Stimulated activated CD4-positive, alpha-beta T cell treated with anti-CD3 and anti-CD28 coated beads, TNF-alpha, amount 100 ng/mL, for 1 hour (primary cell): ENCODE measurements around the gene MAN2C1.
"Not testable (repeated sequence)": the region's sequence is repeated elsewhere in the genome, so short reads cannot be mapped to it uniquely, and the experiment has no call there.

Source experiments
- DNase-seq, 3 donors: peaks; one replicate each; pipeline ENCODE4 v3.0.0-alpha.2; 2020; ENCODE audit warnings: low read depth in 3 of 3, low spot score in 1 of 3

The MAN2C1 gene

DNA sequence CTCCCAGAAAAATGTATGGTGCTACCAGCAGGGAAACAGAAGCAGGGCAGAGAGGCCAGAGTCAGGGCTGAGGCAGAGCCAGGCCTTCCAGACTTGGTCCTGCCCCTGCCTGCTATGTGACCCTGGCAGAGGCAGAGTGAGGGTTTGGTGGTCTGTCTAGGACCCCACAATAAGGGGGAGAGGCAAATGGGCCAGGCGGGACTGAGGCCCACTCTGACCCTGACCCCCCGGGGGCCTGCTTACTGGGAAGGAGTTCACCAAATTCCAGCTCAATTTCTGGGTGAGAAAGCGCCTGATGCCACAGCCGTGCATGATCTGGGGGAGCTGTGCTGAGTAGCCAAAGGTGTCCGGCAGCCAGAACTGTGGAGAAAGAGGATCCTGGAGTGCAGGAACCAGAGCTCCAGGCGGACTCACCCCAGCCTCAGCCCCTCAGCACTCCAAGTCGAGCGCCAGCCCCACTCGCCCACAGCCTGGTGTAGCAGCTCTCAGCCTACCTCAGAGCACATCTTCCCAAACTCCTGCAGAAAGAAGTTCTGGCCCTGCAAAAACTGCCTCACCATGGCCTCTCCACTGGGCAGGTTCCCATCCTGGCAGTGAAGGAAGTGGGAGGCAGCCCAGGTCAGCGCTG, 6.9 kb downstream of the MAN2C1 start:
- no peak for DNase-seq

GRCh38 chr15:75360856-75361255, 7.6 kb downstream of the MAN2C1 start:
- no peak for DNase-seq

DNA sequence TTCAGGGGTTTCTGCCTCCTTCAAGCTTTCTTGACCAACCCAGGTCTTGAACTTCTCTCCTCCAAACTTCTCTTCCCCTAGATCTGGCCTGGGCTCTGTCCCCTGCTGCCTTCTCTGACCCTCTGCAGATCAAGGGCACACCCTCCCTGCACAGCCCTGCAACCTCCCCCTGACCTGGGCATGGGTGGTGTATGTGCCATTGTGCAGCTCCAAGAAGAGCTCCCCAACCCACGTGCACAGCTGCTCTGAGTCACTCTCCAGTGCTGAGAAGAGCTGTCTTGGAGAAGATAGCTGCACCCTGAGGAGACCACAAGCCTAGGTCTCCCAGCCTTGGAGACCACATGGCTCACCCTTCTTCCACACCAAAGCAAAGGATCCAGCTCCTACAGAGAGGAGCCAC, 8.0 kb downstream of the MAN2C1 start:
- no peak for DNase-seq

- no peak for DNase-seq
Observed at GRCh38 chr15:75359537-75360250, 8.7 kb downstream of the MAN2C1 start.

GRCh38 chr15:75358771-75359536, 9.5 kb downstream of the MAN2C1 start:
- no peak for DNase-seq

DNA sequence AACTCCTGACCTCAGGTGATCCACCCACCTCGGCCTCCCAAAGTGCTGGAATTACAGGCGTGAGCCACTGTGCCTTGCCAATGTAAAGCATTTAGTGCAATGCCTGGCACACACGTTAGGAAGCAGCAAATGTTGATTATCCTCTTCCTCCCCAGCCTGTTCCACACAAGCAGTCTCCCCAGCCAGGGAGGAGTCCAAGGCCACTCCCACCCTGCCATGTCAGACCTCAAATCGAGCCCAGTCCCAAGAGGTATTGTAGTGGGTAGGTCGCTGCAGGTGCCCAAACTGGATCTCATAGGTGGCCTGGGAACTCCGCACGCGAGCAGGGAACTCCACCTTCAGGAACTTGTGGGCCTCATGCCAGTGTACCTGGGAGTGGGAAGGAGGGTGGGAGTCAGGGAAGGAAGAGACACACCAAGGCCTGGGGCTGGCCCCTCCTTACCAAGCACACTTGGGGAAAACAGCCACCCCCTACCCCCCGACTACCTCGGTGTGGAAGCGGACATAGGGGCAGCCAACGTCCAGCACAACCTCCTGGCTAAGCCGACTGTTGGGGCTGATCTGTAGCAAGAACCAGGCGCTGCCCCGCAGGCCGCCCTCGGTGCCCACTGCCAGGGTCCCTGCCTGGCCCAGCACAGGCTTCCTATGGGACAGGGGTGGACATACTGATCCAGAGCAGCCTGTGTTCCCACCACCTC, 10.3 kb downstream of the MAN2C1 start:
- DNase-seq, result no peak

- DNase-seq, result no peak
Observed at GRCh38 chr15:75356517-75356916, 11.9 kb downstream of the MAN2C1 start.

GRCh38 chr15:75356006-75356405, 12.4 kb downstream of the MAN2C1 start:
- DNase-seq, result no peak

DNA sequence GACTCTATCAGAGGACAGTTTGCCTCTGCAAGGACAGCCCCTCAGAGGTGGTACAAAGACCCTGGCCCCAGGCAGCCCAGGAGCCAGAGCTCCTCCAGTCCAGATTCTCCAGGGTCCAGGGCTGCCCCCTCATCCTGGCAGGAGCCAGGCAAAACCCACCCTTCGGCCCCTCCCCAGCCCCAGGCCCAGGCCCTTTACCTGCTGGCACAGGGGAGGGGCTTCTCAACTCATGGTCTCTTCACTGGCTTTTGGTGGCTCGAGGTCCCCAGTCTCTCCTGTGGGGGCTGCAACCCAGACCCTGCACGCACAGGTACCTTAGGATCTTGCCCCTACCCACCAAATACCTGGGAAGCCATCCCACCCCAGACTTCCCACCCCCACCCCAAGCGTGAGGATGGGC, 13.0 kb downstream of the MAN2C1 start:
- no peak for DNase-seq

DNA sequence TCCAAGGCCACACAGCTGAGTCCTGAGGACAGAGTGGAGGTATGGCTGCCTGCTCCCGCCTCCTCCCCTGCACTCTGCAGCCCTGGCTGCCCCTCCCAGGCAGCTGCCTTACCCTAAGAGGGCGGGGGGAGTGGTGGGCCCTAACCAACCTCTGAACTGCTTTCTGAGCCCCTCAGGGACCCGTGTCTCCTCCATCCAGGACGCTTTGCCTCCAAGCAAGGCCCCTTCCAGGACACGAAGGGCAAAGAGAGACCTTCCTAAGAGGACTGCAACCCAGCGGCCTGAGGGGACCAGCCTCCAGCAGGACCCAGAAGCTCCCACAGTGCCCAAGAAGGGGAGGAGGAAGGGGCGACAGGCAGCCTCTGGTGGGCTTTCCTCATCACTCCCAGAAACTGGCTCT, 14.0 kb downstream of the MAN2C1 start:
- no peak for DNase-seq

DNA sequence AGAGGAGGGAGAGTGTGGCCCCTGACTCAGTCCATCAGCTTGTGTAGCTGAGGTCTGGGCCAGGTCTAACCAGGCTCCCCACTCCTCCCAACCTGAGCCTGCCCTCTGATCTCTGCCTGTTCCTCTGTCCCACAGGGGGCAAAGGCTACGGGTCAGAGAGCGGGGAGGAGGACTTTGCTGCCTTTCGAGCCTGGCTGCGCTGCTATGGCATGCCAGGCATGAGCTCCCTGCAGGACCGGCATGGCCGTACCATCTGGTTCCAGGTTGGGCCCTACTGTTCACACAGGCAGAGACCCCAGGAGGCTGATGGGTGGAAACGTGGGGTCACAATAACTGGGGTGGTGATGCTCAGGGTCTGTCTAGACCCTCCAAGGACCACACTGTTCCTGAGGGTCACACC, 14.8 kb downstream of the MAN2C1 start:
- DNase-seq, result no peak

GRCh38 chr15:75352186-75353080, 16.0 kb downstream of the MAN2C1 start:
- no peak for DNase-seq

- no peak for DNase-seq
Observed at GRCh38 chr15:75350601-75351361, 17.6 kb downstream of the MAN2C1 start.

DNA sequence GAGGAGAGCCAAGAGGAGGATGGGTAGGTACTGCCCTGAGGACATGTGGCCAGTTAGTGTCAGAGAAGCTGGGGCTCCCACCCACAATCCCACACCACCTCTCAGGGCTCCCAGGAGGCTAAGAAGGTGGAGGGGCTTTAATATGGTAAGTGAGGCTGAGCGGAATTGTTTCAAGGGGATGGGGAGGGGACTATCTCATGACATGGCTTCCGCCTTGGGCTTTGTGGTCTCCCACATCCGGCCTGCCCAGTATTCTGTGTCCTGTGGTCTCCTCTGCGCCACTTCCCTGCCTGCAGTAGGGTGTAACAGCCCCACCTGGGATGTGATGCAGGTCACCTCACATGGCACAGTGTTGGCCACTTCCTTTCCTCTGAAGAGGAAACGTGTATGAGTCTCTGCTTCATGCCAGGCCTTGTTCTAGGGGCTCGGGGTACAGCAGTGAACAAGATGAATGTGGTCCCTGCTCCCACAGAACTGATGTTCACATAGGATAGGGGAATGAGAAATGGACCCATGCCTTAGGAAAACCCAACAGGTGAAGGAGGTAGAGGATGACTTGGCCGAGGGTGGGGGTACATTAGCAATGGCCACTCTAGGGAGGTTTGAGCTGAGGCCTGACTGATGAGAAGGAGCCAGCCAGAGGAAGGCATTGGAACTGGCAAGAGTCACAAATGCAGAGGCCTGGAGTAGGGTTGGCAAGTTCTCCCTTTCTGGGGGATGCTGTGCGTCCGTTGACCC, 18.4 kb downstream of the MAN2C1 start:
- peak in 1 of 3 donors; percentile 42 for DNase-seq

DNA sequence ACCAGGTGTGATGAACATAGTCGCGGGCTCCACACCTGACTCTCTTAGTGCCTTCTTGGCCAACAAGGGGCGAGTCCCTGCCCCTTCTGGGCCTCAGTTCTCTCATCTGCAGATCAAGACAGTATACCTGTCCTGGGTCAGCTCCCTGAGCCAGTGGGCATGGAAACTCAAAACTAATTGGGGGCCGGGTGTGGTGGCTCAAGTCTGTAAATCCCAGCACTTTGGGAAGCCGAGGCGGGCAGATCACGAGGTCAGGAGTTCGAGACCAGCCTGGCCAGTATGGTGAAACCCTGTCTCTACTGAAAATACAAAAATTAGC, 19.1 kb downstream of the MAN2C1 start:
- not testable (repeated sequence) for DNase-seq

GRCh38 chr15:75348562-75349350, 19.7 kb downstream of the MAN2C1 start:
- DNase-seq, result no peak

DNA sequence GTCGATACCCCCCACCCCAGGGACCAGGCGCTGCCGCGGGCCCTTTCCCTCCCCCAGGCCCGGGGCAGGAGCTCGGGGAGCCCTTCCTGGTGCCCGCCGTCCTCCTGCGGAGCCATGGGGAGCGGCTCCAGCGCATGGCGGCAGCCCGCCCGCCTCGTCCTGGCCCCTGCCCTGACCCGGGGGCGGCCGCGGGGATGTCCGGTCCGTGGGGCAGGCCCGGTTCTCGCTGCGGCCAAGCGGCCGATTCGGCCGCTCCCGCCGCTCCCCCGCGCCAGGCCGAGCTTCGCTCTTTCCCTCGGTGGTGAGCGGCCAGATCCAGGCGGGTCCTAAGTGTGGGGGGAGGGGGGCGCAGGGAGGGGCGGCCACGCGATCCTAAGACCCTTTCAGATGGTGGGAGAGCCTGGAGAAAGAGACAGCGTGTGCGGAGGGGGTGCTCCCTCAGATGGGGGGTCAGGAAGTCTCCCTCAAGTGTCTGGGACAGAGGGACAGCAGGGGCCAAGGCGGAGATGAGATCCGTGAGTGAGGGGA, 20.3 kb downstream of the MAN2C1 start:
- DNase-seq, result no peak
